Fibroblast of lung (primary cell): ENCODE measurements around the gene SAT2.

Experiments
- EZH2 ChIP-seq: IDR thresholded peaks from 2 replicates; pipeline ENCODE4 v1.5.1; 2012; ENCODE audit warnings: low read length, control low read depth, mild to moderate bottlenecking; ENCODE audit errors: missing control alignments
- TF ChIP-seq, protein P1 (sequence below), 2 donors: IDR thresholded peaks in 1 of 2; conservative IDR thresholded peaks in 1 of 2; 1 replicate in 1 of 2; 2 replicates in 1 of 2; pipeline ENCODE4 v1.5.1; 2011 to 2012; ENCODE audit warnings: low read length in 2 of 2, control low read depth in 1 of 2, inconsistent platforms in 1 of 2, low read depth in 1 of 2, mild to moderate bottlenecking in 1 of 2

DNA sequence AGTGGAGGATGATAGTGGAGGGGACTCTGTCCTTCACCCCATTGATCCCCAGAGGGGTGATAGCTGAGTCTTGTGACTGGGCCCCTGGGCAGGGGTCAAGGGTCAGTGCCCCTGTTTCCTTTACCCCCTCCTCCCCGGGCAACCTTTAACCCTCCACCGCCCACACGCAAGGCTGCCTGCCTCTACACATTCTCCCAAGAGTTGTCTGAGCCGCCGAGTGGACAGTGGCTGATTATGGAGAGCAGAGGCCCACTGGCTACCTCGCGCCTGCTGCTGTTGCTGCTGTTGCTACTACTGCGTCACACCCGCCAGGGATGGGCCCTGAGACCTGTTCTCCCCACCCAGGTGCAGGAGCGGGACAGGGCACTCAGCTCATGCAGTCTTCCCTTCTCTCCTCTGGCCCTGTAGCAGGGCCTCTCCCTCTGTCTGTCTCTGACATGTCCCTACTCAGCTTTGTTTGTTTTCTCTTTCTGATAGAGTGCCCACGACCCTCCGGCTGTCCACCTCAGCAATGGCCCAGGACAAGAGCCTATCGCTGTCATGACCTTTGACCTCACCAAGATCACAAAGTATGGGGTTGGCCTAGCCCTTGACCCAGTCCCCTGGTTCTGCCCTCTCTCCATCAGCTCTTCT lies 2.4 kb upstream of the SAT2 start, which contains the start of gene SHBG:
- TF ChIP-seq, protein P1, sequence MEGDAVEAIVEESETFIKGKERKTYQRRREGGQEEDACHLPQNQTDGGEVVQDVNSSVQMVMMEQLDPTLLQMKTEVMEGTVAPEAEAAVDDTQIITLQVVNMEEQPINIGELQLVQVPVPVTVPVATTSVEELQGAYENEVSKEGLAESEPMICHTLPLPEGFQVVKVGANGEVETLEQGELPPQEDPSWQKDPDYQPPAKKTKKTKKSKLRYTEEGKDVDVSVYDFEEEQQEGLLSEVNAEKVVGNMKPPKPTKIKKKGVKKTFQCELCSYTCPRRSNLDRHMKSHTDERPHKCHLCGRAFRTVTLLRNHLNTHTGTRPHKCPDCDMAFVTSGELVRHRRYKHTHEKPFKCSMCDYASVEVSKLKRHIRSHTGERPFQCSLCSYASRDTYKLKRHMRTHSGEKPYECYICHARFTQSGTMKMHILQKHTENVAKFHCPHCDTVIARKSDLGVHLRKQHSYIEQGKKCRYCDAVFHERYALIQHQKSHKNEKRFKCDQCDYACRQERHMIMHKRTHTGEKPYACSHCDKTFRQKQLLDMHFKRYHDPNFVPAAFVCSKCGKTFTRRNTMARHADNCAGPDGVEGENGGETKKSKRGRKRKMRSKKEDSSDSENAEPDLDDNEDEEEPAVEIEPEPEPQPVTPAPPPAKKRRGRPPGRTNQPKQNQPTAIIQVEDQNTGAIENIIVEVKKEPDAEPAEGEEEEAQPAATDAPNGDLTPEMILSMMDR (conservative IDR thresholded peaks at IDR 0.05 in 1 of 2, IDR thresholded peaks at IDR 0.05 in 1 of 2; ENCODE audit: low read depth in 1 of 2, low read length in 2 of 2), result no peak
- TF ChIP-seq EZH2, result no peak
